GM19025 (cell line): ENCODE results near the gene CCNDBP1.

Experiments used
- ATAC-seq: cut with Tn5 transposase; IDR thresholded peaks from one replicate; pipeline ENCODE4 v1.9.1; 2021; ENCODE audit warnings: mild to moderate bottlenecking, low read depth, moderate library complexity; ENCODE audit not compliant: unreplicated experiment

The CCNDBP1 gene

GRCh38 chr15:43241100-43241499, 55.9 kb downstream of the CCNDBP1 start:
- no peak for ATAC-seq

- ATAC-seq: no peak
These were observed 57.4 kb downstream of the CCNDBP1 start for GRCh38 chr15:43242616-43243015.

GRCh38 chr15:43243020-43243645, 57.9 kb downstream of the CCNDBP1 start:
- ATAC-seq: no peak

- ATAC-seq: no peak
These were observed 58.9 kb downstream of the CCNDBP1 start for GRCh38 chr15:43244092-43244491.

- no peak for ATAC-seq
These were observed 61.1 kb downstream of the CCNDBP1 start for GRCh38 chr15:43246261-43246774.
